Spinal cord (tissue), 10 donors: ENCODE results near the gene RIMBP2. TPM values are rescaled to one million over a fixed set of nuclear protein-coding genes. Genes with fewer than 3 reads are reported as not detected.
A peak's percentile ranks its signal among the peaks of the same experiment; 100 is the strongest.

Experiments used
- DNase-seq, 6 donors: peaks; one replicate each; pipeline versions ENCODE4 v3.0.0 to v3.0.0-alpha.2; 2013 to 2015; ENCODE audit warnings: low spot score in 6 of 6, low read depth in 4 of 6
- H3K27ac ChIP-seq: one replicate; pipeline ENCODE4 v1.5.1; 2013; ENCODE audit warnings: low read depth, low read length, control low read depth
- H3K27me3 ChIP-seq: one replicate; pipeline ENCODE4 v1.6.1; 2013; ENCODE audit warnings: low read length; ENCODE audit not compliant: control insufficient read depth, insufficient read depth
- H3K36me3 ChIP-seq: one replicate; pipeline ENCODE4 v1.6.1; 2013; ENCODE audit warnings: low read length; ENCODE audit not compliant: control insufficient read depth, insufficient read depth
- H3K4me1 ChIP-seq: one replicate; pipeline ENCODE4 v1.6.1; 2013; ENCODE audit warnings: low read length; ENCODE audit not compliant: control insufficient read depth, insufficient read depth
- H3K4me3 ChIP-seq: one replicate; pipeline ENCODE4 v1.5.1; 2013; ENCODE audit warnings: low read depth, low read length, control low read depth
- H3K9me3 ChIP-seq: one replicate; pipeline ENCODE4 v1.6.1; 2013; ENCODE audit warnings: low read length; ENCODE audit not compliant: control insufficient read depth, insufficient read depth
- WGBS: methylation state at CpG from one replicate; pipeline ENCODE4 v1.1.5; 2013; ENCODE audit warnings: missing lambda C conversion rate; ENCODE audit not compliant: insufficient coverage; 5-methylcytosine and 5-hydroxymethylcytosine counted together
- polyA plus RNA-seq, 2 donors: library from polyadenylated mRNA; unstranded; fragments of 120-200 nt; gene quantifications; one replicate each; pipeline ENCODE4 v1.2.1, GENCODE V29; 2013; ENCODE audit not compliant: insufficient read length in 2 of 2
- total RNA-seq, 2 donors: library from RNA; depleted of rRNA in 1 of 2; stranded (reverse); fragments of 120-200 nt in 1 of 2; fragments of >200 nt in 1 of 2; gene quantifications; one replicate each; pipeline versions ENCODE4 v1.2.3 to v1.2.4, GENCODE V29; 2013 to 2014
- donor health status: healthy.

The RIMBP2 gene
- total and polyA plus RNA-seq, 4 donors: 11.4 to 37.3 (median 27.5) TPM

DNA sequence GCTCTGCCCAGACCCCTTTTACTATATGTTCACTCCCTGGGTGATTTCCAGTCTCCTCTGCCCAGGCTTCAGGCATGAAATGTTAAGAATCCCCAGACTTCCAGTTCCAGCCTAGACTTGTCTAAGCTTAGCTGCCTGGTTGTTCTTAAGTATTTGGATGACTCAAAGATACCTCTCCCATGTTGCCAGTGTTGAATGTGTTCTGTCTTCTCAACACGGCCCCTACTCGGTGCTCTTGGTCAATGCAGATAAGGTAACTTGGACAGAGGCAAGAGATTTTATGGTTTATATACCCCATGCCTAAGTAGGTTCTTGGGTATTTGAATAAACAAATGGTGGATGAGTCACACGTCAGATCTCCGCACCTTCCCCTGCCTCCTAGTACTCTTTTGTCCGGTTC, 364.8 kb downstream of the RIMBP2 start:
- no peak overlapping the region for H3K27ac ChIP-seq
- H3K36me3 ChIP-seq: no peaks in the 10 kb centered on the region
- peaks cover 2% of the 10 kb centered on the region for H3K27me3 ChIP-seq
- H3K9me3 ChIP-seq: no peaks in the 10 kb centered on the region
- no peaks in the 10 kb centered on the region for H3K4me1 ChIP-seq
- no peak overlapping the region for H3K4me3 ChIP-seq
- DNase-seq: no peak
- WGBS: 95% methylated on average over 3 of the region's 5 CpGs

GRCh38 chr12:130350715-130351114, 365.4 kb downstream of the RIMBP2 start:
- no peaks in the 10 kb centered on the region for H3K9me3 ChIP-seq
- H3K4me3 ChIP-seq: no peak overlapping the region
- no peak for DNase-seq
- WGBS: 83% methylated on average over 1 of the region's 2 CpGs
- no peaks in the 10 kb centered on the region for H3K4me1 ChIP-seq
- no peaks in the 10 kb centered on the region for H3K36me3 ChIP-seq
- H3K27me3 ChIP-seq: peaks cover 2% of the 10 kb centered on the region
- H3K27ac ChIP-seq: no peak overlapping the region

- Histone ChIP-seq H3K27ac (no peak overlapping the region), H3K27me3 (no peaks in the 10 kb centered on the region), H3K9me3 (no peaks in the 10 kb centered on the region), H3K36me3 (no peaks in the 10 kb centered on the region), H3K4me1 (no peaks in the 10 kb centered on the region), H3K4me3 (no peak overlapping the region)
- 37% methylated on average over 2 of the region's 7 CpGs for WGBS
- DNase-seq: peak in 2 of 6 donors; percentile 24 to 64
Measured at GRCh38 chr12:130347588-130347987, 368.5 kb downstream of the RIMBP2 start.

Other genes starting within 250 kb of the RIMBP2 start
- gene STX2, start 123.0 kb upstream of the RIMBP2 start, total RNA-seq: 10 to 100 TPM; 39.2 to 41.4 TPM
- 10 to 100 TPM; 35.5 to 38.4 TPM for gene STX2, start 123.0 kb upstream of the RIMBP2 start, polyA plus RNA-seq
- 100 to 1,000 TPM; 265 to 559 TPM for gene RAN, start 155.8 kb upstream of the RIMBP2 start, total RNA-seq
- gene RAN, start 155.8 kb upstream of the RIMBP2 start, polyA plus RNA-seq: 100 to 1,000 TPM; 477 to 499 TPM
- gene ADGRD1, start 237.6 kb upstream of the RIMBP2 start, total RNA-seq: 10 to 100 TPM; 13.9 to 15.4 TPM
- gene ADGRD1, start 237.6 kb upstream of the RIMBP2 start, polyA plus RNA-seq: 10 to 100 TPM in 1 of 2 donors, 1 to 10 TPM in 1; 9.9 to 11.4 TPM